Panc1 (cell line): ENCODE data around the gene NAPA.

Experiments used
- CTCF ChIP-seq: fragments of 450-650 bp; IDR thresholded peaks from 2 replicates; pipeline ENCODE4 v1.5.1; 2017; ENCODE audit warnings: mild to moderate bottlenecking
- POLR2AphosphoS5 ChIP-seq: IDR thresholded peaks from 2 replicates; pipeline ENCODE4 v1.6.1; 2012; ENCODE audit warnings: mild to moderate bottlenecking, low read depth, low read length, moderate library complexity
- REST ChIP-seq, 2 experiments: IDR thresholded peaks; 2 replicates each; pipeline ENCODE4 v1.6.1; 2011 to 2012; ENCODE audit warnings: low read depth in 2 of 2, control low read depth in 1 of 2, low read length in 1 of 2, mild to moderate bottlenecking in 1 of 2, moderate library complexity in 1 of 2; ENCODE audit not compliant: insufficient read depth in 1 of 2
- SIN3A ChIP-seq: IDR thresholded peaks from 2 replicates; pipeline ENCODE4 v1.6.1; 2012; ENCODE audit warnings: low read depth, mild to moderate bottlenecking, low read length, moderate library complexity, borderline replicate concordance; ENCODE audit not compliant: insufficient read depth
- TCF7L2 ChIP-seq: IDR thresholded peaks from 2 replicates; pipeline ENCODE4 v1.6.1; 2011; ENCODE audit warnings: mild to moderate bottlenecking, low read depth, low read length, inconsistent platforms

GRCh38 chr19:47486900-47487299, 28.0 kb downstream of the NAPA start:
- TF ChIP-seq CTCF: no peak
- no peak for TF ChIP-seq POLR2AphosphoS5
- TF ChIP-seq REST (IDR thresholded peaks at IDR 0.05; ENCODE audit: insufficient read depth in 1 of 2, low read depth in 2 of 2, low read length in 1 of 2): no peak
- no peak for TF ChIP-seq SIN3A
- TF ChIP-seq TCF7L2: no peak
